K562 (cell line): ENCODE results near the gene KTI12. TPM values are rescaled to one million over a fixed set of nuclear protein-coding genes. Genes with fewer than 3 reads are reported as not detected.

Experiments used
- BACH1 ChIP-seq: fragments of 200-800 bp; sonication (Bioruptor generic); IDR thresholded peaks from 2 replicates; pipeline ENCODE4 v1.6.1; 2016; ENCODE audit warnings: missing genetic modification characterization, missing compliant biosample characterization
- COPS2 ChIP-seq: fragments of 450-650 bp; conservative IDR thresholded peaks from 2 replicates; pipeline ENCODE4 v1.6.1; 2016; ENCODE audit warnings: mild to moderate bottlenecking, moderate library complexity
- CREBBP ChIP-seq: IDR thresholded peaks from one replicate; pipeline ENCODE4 v1.6.1; 2012; ENCODE audit warnings: low read depth, mild to moderate bottlenecking, control low read depth, inconsistent platforms, low read length
- CTCF ChIP-seq, 3 experiments: IDR thresholded peaks in 2 of 3; conservative IDR thresholded peaks in 1 of 3; 2 replicates each; pipeline ENCODE4 v1.5.1; 2011 to 2012; ENCODE audit warnings: low read length in 3 of 3, mild to moderate bottlenecking in 3 of 3, control low read depth in 2 of 3, improper control_type of control experiment in 1 of 3, inconsistent platforms in 1 of 3, low read depth in 1 of 3, mixed read lengths in 1 of 3, moderate library complexity in 1 of 3; ENCODE audit not compliant: insufficient read depth in 2 of 3
- ELF1 ChIP-seq: fragments of 200-800 bp; sonication (Bioruptor generic); IDR thresholded peaks from 2 replicates; pipeline ENCODE4 v1.6.1; 2016; ENCODE audit warnings: missing genetic modification characterization, missing compliant biosample characterization
- ESRRB ChIP-seq: fragments of 250-450 bp; sonication (Bioruptor Pico); IDR thresholded peaks from 2 replicates; pipeline ENCODE4 v1.5.0; 2020; ENCODE audit warnings: mild to moderate bottlenecking, moderate library complexity, borderline replicate concordance
- GTF2E2 ChIP-seq: fragments of 200-800 bp; sonication (Bioruptor generic); IDR thresholded peaks from 2 replicates; pipeline ENCODE4 v1.6.1; 2016; ENCODE audit warnings: missing genetic modification characterization, missing compliant biosample characterization
- HES1 ChIP-seq: fragments of 450-650 bp; IDR thresholded peaks from 2 replicates; pipeline ENCODE4 v1.6.1; 2016; ENCODE audit warnings: low read depth, mild to moderate bottlenecking, moderate library complexity
- NCOR1 ChIP-seq: fragments of 450-650 bp; IDR thresholded peaks from 2 replicates; pipeline ENCODE4 v1.6.1; 2016; ENCODE audit warnings: mild to moderate bottlenecking, moderate library complexity
- NFIC ChIP-seq: fragments of 450-650 bp; IDR thresholded peaks from 2 replicates; pipeline ENCODE4 v1.6.1; 2017; ENCODE audit warnings: mild to moderate bottlenecking, inconsistent platforms
- NR1H2 ChIP-seq: sonication (generic); formaldehyde crosslinking; IDR thresholded peaks from 2 replicates; pipeline ENCODE4 v1.4.0; 2020; ENCODE audit warnings: mild to moderate bottlenecking, missing genetic modification reagents
- PHF8 ChIP-seq: fragments of 200-600 bp; sonication (generic); IDR thresholded peaks from 2 replicates; pipeline ENCODE4 v1.6.1; 2012; ENCODE audit warnings: mixed run types, mild to moderate bottlenecking, inconsistent platforms, low read length, moderate library complexity, borderline replicate concordance
- RBM15 ChIP-seq: fragments of 200-400 bp; formaldehyde crosslinking; IDR thresholded peaks from 2 replicates; pipeline ENCODE4 v1.6.1; 2018; ENCODE audit warnings: mild to moderate bottlenecking, low read length, moderate library complexity; ENCODE audit not compliant: insufficient read depth
- SMAD1 ChIP-seq: fragments of 150-350 bp; IDR thresholded peaks from 2 replicates; pipeline ENCODE4 v1.6.1; 2014; ENCODE audit warnings: low read length, low read depth; ENCODE audit not compliant: partially characterized antibody
- SP1 ChIP-seq: sonication (generic); formaldehyde crosslinking; IDR thresholded peaks from 2 replicates; pipeline ENCODE4 v1.8.1; 2022; ENCODE audit warnings: mild to moderate bottlenecking, missing genetic modification reagents
- STAT5A ChIP-seq: IDR thresholded peaks from 2 replicates; pipeline ENCODE4 v1.6.1; 2012; ENCODE audit warnings: low read length, inconsistent platforms, borderline replicate concordance
- THRAP3 ChIP-seq: fragments of 450-650 bp; IDR thresholded peaks from 2 replicates; pipeline ENCODE4 v1.6.1; 2016; ENCODE audit warnings: mild to moderate bottlenecking, inconsistent platforms, borderline replicate concordance
- THRB ChIP-seq: fragments of 450-650 bp; formaldehyde crosslinking; conservative IDR thresholded peaks from 2 replicates; pipeline ENCODE4 v1.4.0; 2022; ENCODE audit warnings: mild to moderate bottlenecking, missing genetic modification characterization
- TRIM25 ChIP-seq: fragments of 450-650 bp; IDR thresholded peaks from 2 replicates; pipeline ENCODE4 v1.7.0; 2016; ENCODE audit warnings: borderline replicate concordance
- ZNF24 ChIP-seq: fragments of 450-650 bp; IDR thresholded peaks from 2 replicates; pipeline ENCODE4 v1.6.1; 2016
- ZNF551 ChIP-seq: fragments of 250-450 bp; sonication (Bioruptor Pico); IDR thresholded peaks from 2 replicates; pipeline ENCODE4 v1.5.0; 2021; ENCODE audit warnings: mild to moderate bottlenecking, moderate library complexity
- polyA plus RNA-seq, 8 experiments: library from polyadenylated mRNA; depleted of rRNA in 4 of 8; stranded (reverse) in 5 of 8; unstranded in 3 of 8; fragments of >200 nt; fragmentation: Nextera tagmentation in 2 of 8; fragmentation: Illumina TruSeq in 1 of 8; extraction: Ambion mirVana in 2 of 8; extraction: Trizol in 1 of 8; gene quantifications; 2 replicates each; pipeline versions ENCODE4 v1.2.1 to v1.2.3, GENCODE V29; 2011 to 2014; ENCODE audit warnings: inconsistent platforms in 1 of 8, missing spikeins in 1 of 8
- total RNA-seq, 7 experiments: library from RNA; depleted of rRNA in 6 of 7; stranded (reverse); fragments of >200 nt in 6 of 7; fragmentation: Illumina TruSeq in 2 of 7; extraction: Trizol in 2 of 7; gene quantifications; 2 replicates each; pipeline versions ENCODE4 v1.2.1 to v1.2.3, GENCODE V29; 2011 to 2021; ENCODE audit warnings: low replicate concordance in 1 of 7
- TF ChIP-seq, protein P1 (sequence below): sonication (generic); formaldehyde crosslinking; IDR thresholded peaks from 2 replicates; pipeline ENCODE4 v1.8.1; 2023; ENCODE audit warnings: mild to moderate bottlenecking, missing genetic modification reagents

The KTI12 gene
- total and polyA plus RNA-seq, 9 of the 15 experiments (the other 6 are each of a cell fraction or from before 2014, with no cell fraction given), result 3.1 to 22.8 (median 11.6) TPM

- TF ChIP-seq NFIC (peak; percentile 43; the same call in 1 of the 2 replicates), THRAP3 (no peak), ELF1 (tag) (no peak), PHF8 (peak; percentile 22; the same call in 1 of the 2 replicates), CREBBP (no peak), ZNF551 (no peak), SMAD1 (no peak), ESRRB (CRISPR knock-in tag) (no peak), STAT5A (no peak), CTCF (IDR thresholded peaks at IDR 0.05 in 2 of 3, conservative IDR thresholded peaks at IDR 0.05 in 1 of 3; ENCODE audit: insufficient read depth in 2 of 3, low read depth in 1 of 3, low read length in 3 of 3) (0 out of 6 replicates have a peak, but pooled peaks of 1 of the 3 experiments have one; percentile 9), GTF2E2 (tag) (0 out of 2 replicates have a peak, but pooled peaks have one; percentile 27), RBM15 (no peak), BACH1 (tag) (no peak), COPS2 (no peak), ZNF24 (no peak), HES1 (no peak), THRB (CRISPR knock-in tag) (no peak), SP1 (CRISPR knock-in tag) (no peak), NR1H2 (CRISPR knock-in tag) (no peak), TRIM25 (no peak), NCOR1 (no peak)
- TF ChIP-seq, protein P1, sequence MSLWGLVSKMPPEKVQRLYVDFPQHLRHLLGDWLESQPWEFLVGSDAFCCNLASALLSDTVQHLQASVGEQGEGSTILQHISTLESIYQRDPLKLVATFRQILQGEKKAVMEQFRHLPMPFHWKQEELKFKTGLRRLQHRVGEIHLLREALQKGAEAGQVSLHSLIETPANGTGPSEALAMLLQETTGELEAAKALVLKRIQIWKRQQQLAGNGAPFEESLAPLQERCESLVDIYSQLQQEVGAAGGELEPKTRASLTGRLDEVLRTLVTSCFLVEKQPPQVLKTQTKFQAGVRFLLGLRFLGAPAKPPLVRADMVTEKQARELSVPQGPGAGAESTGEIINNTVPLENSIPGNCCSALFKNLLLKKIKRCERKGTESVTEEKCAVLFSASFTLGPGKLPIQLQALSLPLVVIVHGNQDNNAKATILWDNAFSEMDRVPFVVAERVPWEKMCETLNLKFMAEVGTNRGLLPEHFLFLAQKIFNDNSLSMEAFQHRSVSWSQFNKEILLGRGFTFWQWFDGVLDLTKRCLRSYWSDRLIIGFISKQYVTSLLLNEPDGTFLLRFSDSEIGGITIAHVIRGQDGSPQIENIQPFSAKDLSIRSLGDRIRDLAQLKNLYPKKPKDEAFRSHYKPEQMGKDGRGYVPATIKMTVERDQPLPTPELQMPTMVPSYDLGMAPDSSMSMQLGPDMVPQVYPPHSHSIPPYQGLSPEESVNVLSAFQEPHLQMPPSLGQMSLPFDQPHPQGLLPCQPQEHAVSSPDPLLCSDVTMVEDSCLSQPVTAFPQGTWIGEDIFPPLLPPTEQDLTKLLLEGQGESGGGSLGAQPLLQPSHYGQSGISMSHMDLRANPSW, result no peak
These were observed 43.1 kb downstream of the KTI12 start, which contains the start of gene RAB3B (continued) for GRCh38 chr1:51990478-51990965.
